Measurements from ENCODE around the gene ASTN2.

ASTN2 gene

DNA sequence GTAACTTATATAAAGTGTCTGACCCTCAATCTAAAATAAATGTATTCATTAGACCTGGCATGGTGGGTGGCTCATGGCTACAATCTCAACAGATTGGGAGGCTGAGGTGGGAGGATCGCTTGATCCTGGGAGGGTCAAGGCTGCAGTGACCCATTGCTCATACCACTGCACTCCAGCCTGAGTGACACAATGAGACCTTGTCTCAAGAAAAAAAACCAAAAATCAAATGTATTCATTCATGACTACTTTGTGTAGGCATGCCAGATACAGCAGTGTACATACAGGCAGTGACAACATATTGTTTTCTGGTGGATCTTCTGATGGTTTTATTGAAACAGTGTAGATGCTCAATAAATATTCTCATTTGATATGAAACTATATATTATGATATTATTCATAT is 526.8 kb downstream of the ASTN2 start:
- Histone ChIP-seq H3K4me3 (replicated peaks; ENCODE audit: low read depth, low read length) (no peak overlapping the region), H3K27me3 (replicated peaks; ENCODE audit: control insufficient read depth, insufficient read depth, low read length) (no peaks in the 10 kb centered on the region), H3K36me3 (ENCODE audit: control insufficient read depth, insufficient read depth, low read length) (no peaks in the 10 kb centered on the region)
- DNase-seq (ENCODE audit: extremely low read depth, insufficient read length) = no peak
- TF ChIP-seq, protein P1, sequence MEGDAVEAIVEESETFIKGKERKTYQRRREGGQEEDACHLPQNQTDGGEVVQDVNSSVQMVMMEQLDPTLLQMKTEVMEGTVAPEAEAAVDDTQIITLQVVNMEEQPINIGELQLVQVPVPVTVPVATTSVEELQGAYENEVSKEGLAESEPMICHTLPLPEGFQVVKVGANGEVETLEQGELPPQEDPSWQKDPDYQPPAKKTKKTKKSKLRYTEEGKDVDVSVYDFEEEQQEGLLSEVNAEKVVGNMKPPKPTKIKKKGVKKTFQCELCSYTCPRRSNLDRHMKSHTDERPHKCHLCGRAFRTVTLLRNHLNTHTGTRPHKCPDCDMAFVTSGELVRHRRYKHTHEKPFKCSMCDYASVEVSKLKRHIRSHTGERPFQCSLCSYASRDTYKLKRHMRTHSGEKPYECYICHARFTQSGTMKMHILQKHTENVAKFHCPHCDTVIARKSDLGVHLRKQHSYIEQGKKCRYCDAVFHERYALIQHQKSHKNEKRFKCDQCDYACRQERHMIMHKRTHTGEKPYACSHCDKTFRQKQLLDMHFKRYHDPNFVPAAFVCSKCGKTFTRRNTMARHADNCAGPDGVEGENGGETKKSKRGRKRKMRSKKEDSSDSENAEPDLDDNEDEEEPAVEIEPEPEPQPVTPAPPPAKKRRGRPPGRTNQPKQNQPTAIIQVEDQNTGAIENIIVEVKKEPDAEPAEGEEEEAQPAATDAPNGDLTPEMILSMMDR (IDR thresholded peaks at IDR 0.05; ENCODE audit: insufficient read depth, low read length, poor library complexity, severe bottlenecking) = no peak

DNA sequence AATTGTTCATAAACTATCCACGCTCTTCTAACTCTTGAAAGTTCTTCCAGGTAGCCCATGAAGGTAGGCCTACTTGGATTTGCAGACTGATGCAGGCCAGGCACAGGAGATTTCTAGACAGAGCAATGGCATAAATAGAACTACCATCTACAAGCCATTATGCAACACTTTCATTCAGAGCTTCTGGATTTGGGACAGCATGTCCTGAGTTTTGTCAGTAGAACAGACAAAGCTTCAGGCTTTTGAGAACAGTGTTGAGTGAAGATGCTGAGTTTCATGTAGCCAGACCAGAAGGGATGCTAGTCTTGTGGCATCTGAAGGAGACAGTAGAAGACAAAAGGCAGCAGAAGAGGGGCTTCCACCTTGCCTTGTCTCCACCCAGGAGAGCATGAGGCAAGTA is 531.2 kb downstream of the ASTN2 start:
- H3K27me3 ChIP-seq (replicated peaks; ENCODE audit: control insufficient read depth, insufficient read depth, low read length) = no peaks in the 10 kb centered on the region
- no peak for DNase-seq (ENCODE audit: extremely low read depth, insufficient read length)
- no peaks in the 10 kb centered on the region for H3K36me3 ChIP-seq (ENCODE audit: control insufficient read depth, insufficient read depth, low read length)
- TF ChIP-seq, protein P1 (IDR thresholded peaks at IDR 0.05; ENCODE audit: insufficient read depth, low read length, poor library complexity, severe bottlenecking) = no peak
- no peak overlapping the region for H3K4me3 ChIP-seq (replicated peaks; ENCODE audit: low read depth, low read length)

DNA sequence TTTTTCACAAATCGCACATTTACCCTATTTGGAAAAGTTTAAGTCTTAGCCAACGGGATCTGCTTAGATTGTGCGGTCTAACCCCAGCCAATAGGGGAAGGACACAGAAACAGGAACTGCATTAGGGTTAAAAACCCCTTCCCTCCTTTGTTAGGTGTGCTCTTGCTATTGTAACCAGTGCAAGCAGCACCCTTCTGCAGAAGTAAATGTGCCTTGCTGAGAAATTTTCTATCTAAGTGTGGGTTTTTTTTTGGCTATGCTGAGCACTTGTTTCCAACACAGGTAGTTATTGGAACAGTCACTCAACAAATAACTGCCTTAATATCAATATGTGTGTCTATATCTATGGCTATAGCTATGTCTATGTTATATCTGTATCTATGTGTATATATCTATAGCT is 537.8 kb downstream of the ASTN2 start:
- no peak overlapping the region for H3K4me3 ChIP-seq (replicated peaks; ENCODE audit: low read depth, low read length)
- no peaks in the 10 kb centered on the region for H3K27me3 ChIP-seq (replicated peaks; ENCODE audit: control insufficient read depth, insufficient read depth, low read length)
- no peak for DNase-seq (ENCODE audit: extremely low read depth, insufficient read length)
- TF ChIP-seq, protein P1 (IDR thresholded peaks at IDR 0.05; ENCODE audit: insufficient read depth, low read length, poor library complexity, severe bottlenecking) = no peak
- no peaks in the 10 kb centered on the region for H3K36me3 ChIP-seq (ENCODE audit: control insufficient read depth, insufficient read depth, low read length)

DNA sequence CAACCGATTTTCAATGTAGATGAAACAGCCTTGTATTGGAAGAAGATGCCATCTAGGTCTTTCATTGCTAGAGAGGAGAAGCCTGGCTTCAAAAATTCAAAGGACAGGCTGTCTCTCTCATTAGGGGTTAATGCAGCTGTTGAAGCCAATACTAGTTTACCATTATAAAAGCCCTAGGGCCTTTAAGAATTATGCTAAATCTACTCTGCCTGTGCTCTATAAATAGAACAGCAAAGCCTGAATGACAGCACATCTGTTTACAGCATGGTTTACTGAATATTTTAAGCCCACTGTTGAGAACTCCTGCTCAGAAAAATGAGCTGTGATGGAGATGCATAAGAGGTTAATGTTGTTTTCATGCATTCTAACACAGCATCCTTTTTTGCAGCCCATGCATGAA is 539.3 kb downstream of the ASTN2 start:
- no peaks in the 10 kb centered on the region for H3K27me3 ChIP-seq (replicated peaks; ENCODE audit: control insufficient read depth, insufficient read depth, low read length)
- TF ChIP-seq, protein P1 (IDR thresholded peaks at IDR 0.05; ENCODE audit: insufficient read depth, low read length, poor library complexity, severe bottlenecking) = no peak
- DNase-seq (ENCODE audit: extremely low read depth, insufficient read length) = no peak
- no peak overlapping the region for H3K4me3 ChIP-seq (replicated peaks; ENCODE audit: low read depth, low read length)
- no peaks in the 10 kb centered on the region for H3K36me3 ChIP-seq (ENCODE audit: control insufficient read depth, insufficient read depth, low read length)

DNA sequence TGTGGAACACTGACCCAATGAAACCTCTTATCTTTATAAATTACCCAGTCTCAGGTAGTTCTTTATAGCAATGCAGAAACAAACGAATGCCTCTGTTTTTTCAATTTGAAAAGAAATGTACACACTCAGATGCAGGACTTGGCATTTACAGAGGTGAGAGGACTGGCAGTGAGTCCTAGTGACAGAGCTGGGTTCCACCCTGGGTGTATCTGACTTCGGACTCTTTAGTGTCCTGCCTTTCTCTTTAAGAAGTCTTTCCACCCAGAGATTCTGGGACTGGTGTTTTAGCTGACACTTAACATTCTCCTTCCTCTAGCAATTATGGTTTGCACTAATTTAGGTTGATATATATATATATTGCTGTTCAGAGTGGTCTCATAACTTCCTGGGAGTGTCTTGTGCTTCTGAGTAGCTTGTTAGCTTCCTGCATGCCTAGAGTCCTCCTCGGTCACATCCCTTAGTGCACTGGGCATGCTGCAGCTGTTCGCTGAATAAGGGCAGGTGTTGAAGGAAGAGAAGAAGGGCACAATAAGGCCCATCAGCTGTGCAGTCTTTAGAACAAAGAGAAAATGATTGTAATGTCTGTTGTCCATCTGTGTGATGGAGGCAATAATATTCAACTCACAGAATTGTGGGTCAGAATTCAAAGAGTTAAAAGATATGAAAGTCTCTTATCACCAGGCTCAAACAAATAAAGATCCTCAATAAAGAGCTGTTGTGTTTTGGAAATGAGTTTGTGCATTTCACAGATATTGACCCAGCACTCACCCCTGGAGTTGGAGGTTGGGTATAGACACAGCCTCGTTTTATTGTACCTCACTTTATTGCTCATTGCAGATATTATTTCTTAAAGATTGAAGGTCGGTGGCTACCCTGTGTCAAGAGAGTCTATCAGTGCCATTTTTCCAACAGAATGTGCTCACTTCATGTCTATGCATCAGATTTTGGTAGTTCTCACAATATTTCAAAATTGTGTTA is 540.6 kb downstream of the ASTN2 start:
- TF ChIP-seq, protein P1 (IDR thresholded peaks at IDR 0.05; ENCODE audit: insufficient read depth, low read length, poor library complexity, severe bottlenecking) = no peak

More for the DNA sequence above, 540.6 kb downstream of the ASTN2 start:
- Histone ChIP-seq H3K4me3 (replicated peaks; ENCODE audit: low read depth, low read length) (no peak overlapping the region), H3K27me3 (replicated peaks; ENCODE audit: control insufficient read depth, insufficient read depth, low read length) (no peaks in the 10 kb centered on the region), H3K36me3 (ENCODE audit: control insufficient read depth, insufficient read depth, low read length) (no peaks in the 10 kb centered on the region)
- no peak for DNase-seq (ENCODE audit: extremely low read depth, insufficient read length)

Data from GM06990 (cell line).